ENCODE measurements around the gene AUTS2.

Gene AUTS2

DNA sequence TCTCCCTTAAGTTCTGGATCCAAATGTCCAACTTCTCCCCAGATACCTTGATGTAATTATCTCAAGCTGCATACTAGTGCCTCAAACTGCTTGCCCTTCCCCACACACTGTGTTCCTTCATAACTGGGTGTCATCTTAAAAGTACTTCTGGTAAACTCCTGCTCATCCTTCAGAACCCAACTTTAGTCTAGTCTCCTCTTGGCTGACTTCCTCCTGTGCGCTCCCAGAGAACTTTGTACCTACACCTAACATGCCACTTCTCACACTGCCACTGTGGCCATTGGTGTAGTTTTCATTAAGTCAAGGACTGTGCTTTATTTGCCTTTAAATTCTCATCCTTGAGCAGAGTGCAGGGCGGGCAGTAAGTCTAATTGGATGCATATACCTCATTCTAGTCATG lies 958.5 kb downstream of the AUTS2 start:
- no CpG with 5 or more reads among the region's 2 CpGs for WGBS (ENCODE audit: insufficient coverage, insufficient read length)
- Histone ChIP-seq H3K4me3 (ENCODE audit: low read length) (no peak overlapping the region), H3K4me1 (ENCODE audit: control insufficient read depth, insufficient read depth, low read length) (no peaks in the 10 kb centered on the region), H3K27me3 (ENCODE audit: control insufficient read depth, insufficient read depth, low read length) (no peaks in the 10 kb centered on the region), H3K27ac (ENCODE audit: low read length) (no peak overlapping the region), H3K36me3 (ENCODE audit: control insufficient read depth, insufficient read depth, low read length) (no peaks in the 10 kb centered on the region), H3K9me3 (ENCODE audit: control insufficient read depth, insufficient read depth, low read length) (no peaks in the 10 kb centered on the region)
- no peak for DNase-seq (ENCODE audit: low read depth, low spot score)

DNA sequence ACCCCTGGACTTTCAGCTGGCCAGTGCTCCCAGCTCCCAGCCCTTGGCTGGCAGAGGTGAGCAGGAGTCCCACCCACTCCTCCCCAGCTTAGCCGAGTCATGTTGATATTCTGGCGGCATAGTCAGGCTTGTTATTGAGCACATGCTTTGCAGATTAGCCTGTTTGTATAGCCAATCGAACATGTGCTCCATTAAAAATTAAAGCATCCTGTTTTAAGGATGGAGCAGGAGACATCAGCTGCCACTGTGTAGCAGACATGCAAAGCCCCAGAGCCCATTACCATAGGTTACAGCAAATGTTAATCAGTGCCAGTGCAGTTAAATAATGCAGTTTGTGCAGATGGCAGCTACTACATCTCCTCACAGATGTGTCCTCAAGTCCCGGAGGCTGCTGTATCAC lies 959.1 kb downstream of the AUTS2 start:
- DNase-seq (ENCODE audit: low read depth, low spot score) = no peak
- WGBS (ENCODE audit: insufficient coverage, insufficient read length) = no CpG with 5 or more reads among the region's 4 CpGs
- no peak overlapping the region for H3K27ac ChIP-seq (ENCODE audit: low read length)
- no peaks in the 10 kb centered on the region for H3K27me3 ChIP-seq (ENCODE audit: control insufficient read depth, insufficient read depth, low read length)
- H3K4me1 ChIP-seq (ENCODE audit: control insufficient read depth, insufficient read depth, low read length) = no peaks in the 10 kb centered on the region
- no peak overlapping the region for H3K4me3 ChIP-seq (ENCODE audit: low read length)
- H3K36me3 ChIP-seq (ENCODE audit: control insufficient read depth, insufficient read depth, low read length) = no peaks in the 10 kb centered on the region
- H3K9me3 ChIP-seq (ENCODE audit: control insufficient read depth, insufficient read depth, low read length) = no peaks in the 10 kb centered on the region

- WGBS (ENCODE audit: insufficient coverage, insufficient read length) = no CpG with 5 or more reads among the region's 5 CpGs
- Histone ChIP-seq H3K4me3 (ENCODE audit: low read length) (no peak overlapping the region), H3K36me3 (ENCODE audit: control insufficient read depth, insufficient read depth, low read length) (no peaks in the 10 kb centered on the region), H3K27ac (ENCODE audit: low read length) (no peak overlapping the region), H3K27me3 (ENCODE audit: control insufficient read depth, insufficient read depth, low read length) (no peaks in the 10 kb centered on the region), H3K9me3 (ENCODE audit: control insufficient read depth, insufficient read depth, low read length) (no peaks in the 10 kb centered on the region), H3K4me1 (ENCODE audit: control insufficient read depth, insufficient read depth, low read length) (no peaks in the 10 kb centered on the region)
- DNase-seq (ENCODE audit: low read depth, low spot score) = no peak
These were observed 961.5 kb downstream of the AUTS2 start for GRCh38 chr7:70559815-70560214.

- WGBS (ENCODE audit: insufficient coverage, insufficient read length) = no CpG with 5 or more reads among the region's 2 CpGs
- Histone ChIP-seq H3K4me1 (ENCODE audit: control insufficient read depth, insufficient read depth, low read length) (no peaks in the 10 kb centered on the region), H3K9me3 (ENCODE audit: control insufficient read depth, insufficient read depth, low read length) (no peaks in the 10 kb centered on the region), H3K27me3 (ENCODE audit: control insufficient read depth, insufficient read depth, low read length) (no peaks in the 10 kb centered on the region), H3K36me3 (ENCODE audit: control insufficient read depth, insufficient read depth, low read length) (no peaks in the 10 kb centered on the region), H3K4me3 (ENCODE audit: low read length) (no peak overlapping the region), H3K27ac (ENCODE audit: low read length) (no peak overlapping the region)
- no peak for DNase-seq (ENCODE audit: low read depth, low spot score)
These were observed 965.7 kb downstream of the AUTS2 start for GRCh38 chr7:70563960-70564359.

DNA sequence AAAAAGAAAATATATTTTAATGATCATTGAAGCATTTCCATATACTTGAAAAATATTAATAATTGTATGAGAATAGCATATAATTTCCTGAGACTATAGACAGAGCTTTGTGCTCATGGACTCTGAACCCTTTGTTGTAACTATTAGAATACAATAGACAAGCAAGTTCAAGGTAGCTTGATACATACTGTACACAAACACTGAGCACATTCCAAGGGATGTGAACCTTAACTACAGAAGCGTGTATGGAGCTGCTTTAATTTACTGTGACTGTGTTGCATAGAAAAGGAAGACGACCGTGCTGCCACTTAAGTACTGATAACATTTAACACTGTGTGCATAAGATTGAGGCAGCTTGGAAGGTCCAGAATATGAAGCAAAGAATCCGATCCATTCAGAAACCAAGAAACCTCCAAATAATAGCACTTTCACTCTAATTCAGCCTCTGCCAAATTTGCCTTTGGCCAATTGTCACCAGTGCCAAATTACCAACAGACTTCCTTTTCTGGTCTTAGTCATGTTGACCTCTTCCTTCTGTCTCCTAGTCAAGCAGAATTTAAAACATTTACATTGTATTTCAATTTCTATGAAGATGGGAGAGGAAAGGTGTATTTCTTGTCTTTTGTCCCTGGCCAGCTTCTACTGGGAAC lies 967.6 kb downstream of the AUTS2 start:
- no peak for DNase-seq (ENCODE audit: low read depth, low spot score)
- no CpG with 5 or more reads among the region's 4 CpGs for WGBS (ENCODE audit: insufficient coverage, insufficient read length)
- no peaks in the 10 kb centered on the region for H3K27me3 ChIP-seq (ENCODE audit: control insufficient read depth, insufficient read depth, low read length)
- H3K27ac ChIP-seq (ENCODE audit: low read length) = no peak overlapping the region
- no peaks in the 10 kb centered on the region for H3K9me3 ChIP-seq (ENCODE audit: control insufficient read depth, insufficient read depth, low read length)
- H3K4me1 ChIP-seq (ENCODE audit: control insufficient read depth, insufficient read depth, low read length) = no peaks in the 10 kb centered on the region
- no peaks in the 10 kb centered on the region for H3K36me3 ChIP-seq (ENCODE audit: control insufficient read depth, insufficient read depth, low read length)
- H3K4me3 ChIP-seq (ENCODE audit: low read length) = no peak overlapping the region

DNA sequence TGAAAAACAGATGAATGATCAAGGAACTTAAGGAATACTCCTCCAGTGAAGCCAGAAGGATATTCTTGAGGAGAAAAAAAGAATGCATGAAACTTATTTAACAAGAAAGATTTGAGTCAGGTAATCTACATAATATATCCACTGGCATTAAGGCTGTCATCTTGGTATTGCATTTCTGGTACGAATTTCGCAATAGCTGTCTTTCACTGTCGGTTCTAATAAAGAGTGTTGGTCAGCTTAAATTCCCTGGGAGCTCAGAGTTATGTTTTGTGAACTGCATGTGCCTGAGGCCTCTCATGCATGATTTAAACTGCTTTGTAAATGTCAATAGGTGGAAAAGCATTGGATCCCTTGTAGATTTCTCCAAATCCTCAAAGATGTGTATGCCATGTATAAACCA lies 968.4 kb downstream of the AUTS2 start:
- Histone ChIP-seq H3K4me3 (ENCODE audit: low read length) (no peak overlapping the region), H3K27ac (ENCODE audit: low read length) (no peak overlapping the region), H3K27me3 (ENCODE audit: control insufficient read depth, insufficient read depth, low read length) (no peaks in the 10 kb centered on the region), H3K9me3 (ENCODE audit: control insufficient read depth, insufficient read depth, low read length) (no peaks in the 10 kb centered on the region), H3K36me3 (ENCODE audit: control insufficient read depth, insufficient read depth, low read length) (no peaks in the 10 kb centered on the region), H3K4me1 (ENCODE audit: control insufficient read depth, insufficient read depth, low read length) (no peaks in the 10 kb centered on the region)
- no CpG with 5 or more reads among the region's 3 CpGs for WGBS (ENCODE audit: insufficient coverage, insufficient read length)
- DNase-seq (ENCODE audit: low read depth, low spot score) = no peak

GRCh38 chr7:70568674-70569334 lies 970.5 kb downstream of the AUTS2 start:
- no peaks in the 10 kb centered on the region for H3K36me3 ChIP-seq (ENCODE audit: control insufficient read depth, insufficient read depth, low read length)
- no peaks in the 10 kb centered on the region for H3K27me3 ChIP-seq (ENCODE audit: control insufficient read depth, insufficient read depth, low read length)
- whole genome bisulfite sequencing (ENCODE audit: insufficient coverage, insufficient read length) = no CpG with 5 or more reads among the region's 8 CpGs
- no peak overlapping the region for H3K4me3 ChIP-seq (ENCODE audit: low read length)
- DNase-seq (ENCODE audit: low read depth, low spot score) = no peak
- no peak overlapping the region for H3K27ac ChIP-seq (ENCODE audit: low read length)
- no peaks in the 10 kb centered on the region for H3K4me1 ChIP-seq (ENCODE audit: control insufficient read depth, insufficient read depth, low read length)
- H3K9me3 ChIP-seq (ENCODE audit: control insufficient read depth, insufficient read depth, low read length) = no peaks in the 10 kb centered on the region

GRCh38 chr7:70569335-70569819 lies 971.1 kb downstream of the AUTS2 start:
- H3K36me3 ChIP-seq (ENCODE audit: control insufficient read depth, insufficient read depth, low read length) = no peaks in the 10 kb centered on the region
- no peak overlapping the region for H3K4me3 ChIP-seq (ENCODE audit: low read length)
- no peak overlapping the region for H3K27ac ChIP-seq (ENCODE audit: low read length)
- no CpG with 5 or more reads among the region's 4 CpGs for WGBS (ENCODE audit: insufficient coverage, insufficient read length)
- DNase-seq (ENCODE audit: low read depth, low spot score) = no peak
- no peaks in the 10 kb centered on the region for H3K4me1 ChIP-seq (ENCODE audit: control insufficient read depth, insufficient read depth, low read length)
- no peaks in the 10 kb centered on the region for H3K9me3 ChIP-seq (ENCODE audit: control insufficient read depth, insufficient read depth, low read length)
- H3K27me3 ChIP-seq (ENCODE audit: control insufficient read depth, insufficient read depth, low read length) = no peaks in the 10 kb centered on the region

- H3K4me1 ChIP-seq (ENCODE audit: control insufficient read depth, insufficient read depth, low read length) = no peaks in the 10 kb centered on the region
- no peaks in the 10 kb centered on the region for H3K36me3 ChIP-seq (ENCODE audit: control insufficient read depth, insufficient read depth, low read length)
- WGBS (ENCODE audit: insufficient coverage, insufficient read length) = no CpG with 5 or more reads among the region's 4 CpGs
- no peaks in the 10 kb centered on the region for H3K27me3 ChIP-seq (ENCODE audit: control insufficient read depth, insufficient read depth, low read length)
- no peak overlapping the region for H3K4me3 ChIP-seq (ENCODE audit: low read length)
- no peaks in the 10 kb centered on the region for H3K9me3 ChIP-seq (ENCODE audit: control insufficient read depth, insufficient read depth, low read length)
- no peak for DNase-seq (ENCODE audit: low read depth, low spot score)
- H3K27ac ChIP-seq (ENCODE audit: low read length) = no peak overlapping the region
These were observed 971.8 kb downstream of the AUTS2 start for GRCh38 chr7:70570029-70570428.

DNA sequence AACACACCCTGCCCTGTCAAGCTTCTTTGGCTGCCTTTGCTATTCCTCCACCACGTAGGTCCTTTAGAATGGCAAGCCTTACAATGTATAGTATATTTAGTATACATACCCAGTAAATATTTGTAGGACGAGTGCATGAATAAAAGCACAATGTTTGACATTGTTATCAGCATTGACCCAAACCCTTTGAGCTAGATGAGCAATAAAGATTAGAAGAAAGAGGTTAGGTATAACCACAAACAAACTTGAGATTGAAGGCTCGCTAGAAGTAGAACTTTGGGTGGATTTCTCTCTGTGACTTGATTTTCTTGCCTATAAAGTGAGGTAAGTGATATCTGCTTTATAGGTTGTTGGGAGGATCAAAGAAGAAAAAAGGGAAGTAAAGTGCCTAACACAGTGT lies 972.7 kb downstream of the AUTS2 start:
- no peaks in the 10 kb centered on the region for H3K27me3 ChIP-seq (ENCODE audit: control insufficient read depth, insufficient read depth, low read length)
- no CpG with 5 or more reads among the region's 3 CpGs for WGBS (ENCODE audit: insufficient coverage, insufficient read length)

More for the DNA sequence above, 972.7 kb downstream of the AUTS2 start:
- no peak for DNase-seq (ENCODE audit: low read depth, low spot score)
- Histone ChIP-seq H3K4me1 (ENCODE audit: control insufficient read depth, insufficient read depth, low read length) (no peaks in the 10 kb centered on the region), H3K4me3 (ENCODE audit: low read length) (no peak overlapping the region), H3K36me3 (ENCODE audit: control insufficient read depth, insufficient read depth, low read length) (no peaks in the 10 kb centered on the region), H3K9me3 (ENCODE audit: control insufficient read depth, insufficient read depth, low read length) (no peaks in the 10 kb centered on the region), H3K27ac (ENCODE audit: low read length) (no peak overlapping the region)
